NOMO-1 (cell line): Measurements from ENCODE around the gene ATG101.

Source experiments
- DNase-seq, 2 experiments: peaks; one replicate each; lab custom pipeline; 2025; ENCODE audit not compliant: unreplicated experiment in 2 of 2; lab: John Stamatoyannopoulos, UW

Gene ATG101

DNA sequence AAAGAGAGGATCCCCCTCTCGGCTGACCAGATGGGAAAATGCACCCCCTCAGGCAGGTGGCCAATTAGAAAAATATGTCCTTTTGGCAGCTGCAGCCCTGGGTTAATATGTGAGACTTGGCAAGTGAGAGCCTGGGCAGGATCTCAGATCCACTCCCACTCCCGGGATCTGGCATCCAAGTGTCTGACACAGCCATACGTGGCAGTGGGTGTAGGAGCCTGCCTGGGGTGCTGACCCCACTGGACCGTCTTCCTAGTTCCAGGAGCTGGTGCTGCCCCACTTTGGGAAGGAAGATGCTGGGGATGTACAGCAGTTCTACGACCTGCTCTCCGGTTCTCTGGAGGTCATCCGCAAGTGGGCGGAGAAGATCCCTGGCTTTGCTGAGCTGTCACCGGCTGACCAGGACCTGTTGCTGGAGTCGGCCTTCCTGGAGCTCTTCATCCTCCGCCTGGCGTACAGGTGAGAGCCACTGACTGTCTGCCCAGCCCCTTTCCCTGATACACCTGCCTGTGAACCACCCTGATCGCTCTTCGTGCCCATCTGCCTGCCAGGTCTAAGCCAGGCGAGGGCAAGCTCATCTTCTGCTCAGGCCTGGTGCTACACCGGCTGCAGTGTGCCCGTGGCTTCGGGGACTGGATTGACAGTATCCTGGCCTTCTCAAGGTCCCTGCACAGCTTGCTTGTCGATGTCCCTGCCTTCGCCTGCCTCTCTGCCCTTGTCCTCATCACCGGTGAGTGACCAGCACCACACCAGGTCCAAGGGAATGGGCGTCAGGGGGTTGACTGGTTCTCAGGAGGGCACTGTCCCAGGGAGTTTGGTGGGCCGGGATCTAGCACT is 12.8 kb upstream of the ATG101 start:
- DNase-seq = no peak

DNA sequence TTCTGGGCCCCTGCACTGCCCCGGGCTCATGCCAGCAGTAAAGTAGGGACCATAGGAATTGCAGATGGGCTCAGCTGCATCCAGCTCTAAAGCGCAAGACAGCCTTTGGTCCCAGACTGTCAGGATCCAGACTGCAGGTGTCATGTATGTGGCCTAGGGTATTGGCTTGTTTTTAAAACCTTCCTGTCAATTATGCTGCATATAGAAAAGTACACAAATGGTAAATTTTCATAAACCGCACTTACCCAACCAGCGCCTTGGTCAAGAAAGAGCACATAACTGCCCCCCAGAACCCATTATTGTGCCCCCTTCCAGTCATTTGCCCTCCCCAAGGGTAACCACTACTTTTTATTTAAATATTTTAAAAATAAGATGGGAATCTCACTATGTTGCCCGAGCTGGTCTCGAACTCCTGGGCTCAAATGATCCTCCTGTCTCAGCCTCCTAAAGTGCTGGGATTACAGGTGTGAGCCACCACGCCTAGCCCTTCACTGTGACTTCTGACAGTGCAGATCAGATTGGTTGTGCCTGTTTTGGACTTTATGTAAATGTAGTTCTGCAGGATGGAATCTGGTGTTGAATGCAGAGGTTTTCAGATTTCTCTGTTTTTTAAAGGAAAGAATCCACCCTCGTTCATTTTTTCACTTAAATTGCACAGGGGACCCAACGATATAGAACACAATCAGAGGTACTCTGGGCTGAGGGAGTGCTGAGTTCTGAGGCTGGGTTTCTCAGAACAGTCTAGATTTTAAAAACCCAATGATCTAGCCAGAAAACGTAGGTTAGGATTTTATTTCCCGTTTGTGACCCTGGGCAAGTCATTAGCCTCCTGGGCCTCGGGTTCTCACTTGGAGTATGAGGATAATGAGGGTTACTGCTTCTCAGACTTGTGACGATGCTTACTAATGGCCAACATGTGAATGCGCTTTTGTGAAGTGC is 11.9 kb upstream of the ATG101 start:
- no peak for DNase-seq

DNA sequence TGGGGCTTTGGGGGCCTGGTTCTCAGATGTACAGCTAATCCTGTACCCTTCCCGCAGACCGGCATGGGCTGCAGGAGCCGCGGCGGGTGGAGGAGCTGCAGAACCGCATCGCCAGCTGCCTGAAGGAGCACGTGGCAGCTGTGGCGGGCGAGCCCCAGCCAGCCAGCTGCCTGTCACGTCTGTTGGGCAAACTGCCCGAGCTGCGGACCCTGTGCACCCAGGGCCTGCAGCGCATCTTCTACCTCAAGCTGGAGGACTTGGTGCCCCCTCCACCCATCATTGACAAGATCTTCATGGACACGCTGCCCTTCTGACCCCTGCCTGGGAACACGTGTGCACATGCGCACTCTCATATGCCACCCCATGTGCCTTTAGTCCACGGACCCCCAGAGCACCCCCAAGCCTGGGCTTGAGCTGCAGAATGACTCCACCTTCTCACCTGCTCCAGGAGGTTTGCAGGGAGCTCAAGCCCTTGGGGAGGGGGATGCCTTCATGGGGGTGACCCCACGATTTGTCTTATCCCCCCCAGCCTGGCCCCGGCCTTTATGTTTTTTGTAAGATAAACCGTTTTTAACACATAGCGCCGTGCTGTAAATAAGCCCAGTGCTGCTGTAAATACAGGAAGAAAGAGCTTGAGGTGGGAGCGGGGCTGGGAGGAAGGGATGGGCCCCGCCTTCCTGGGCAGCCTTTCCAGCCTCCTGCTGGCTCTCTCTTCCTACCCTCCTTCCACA is 11.0 kb upstream of the ATG101 start:
- no peak for DNase-seq

DNA sequence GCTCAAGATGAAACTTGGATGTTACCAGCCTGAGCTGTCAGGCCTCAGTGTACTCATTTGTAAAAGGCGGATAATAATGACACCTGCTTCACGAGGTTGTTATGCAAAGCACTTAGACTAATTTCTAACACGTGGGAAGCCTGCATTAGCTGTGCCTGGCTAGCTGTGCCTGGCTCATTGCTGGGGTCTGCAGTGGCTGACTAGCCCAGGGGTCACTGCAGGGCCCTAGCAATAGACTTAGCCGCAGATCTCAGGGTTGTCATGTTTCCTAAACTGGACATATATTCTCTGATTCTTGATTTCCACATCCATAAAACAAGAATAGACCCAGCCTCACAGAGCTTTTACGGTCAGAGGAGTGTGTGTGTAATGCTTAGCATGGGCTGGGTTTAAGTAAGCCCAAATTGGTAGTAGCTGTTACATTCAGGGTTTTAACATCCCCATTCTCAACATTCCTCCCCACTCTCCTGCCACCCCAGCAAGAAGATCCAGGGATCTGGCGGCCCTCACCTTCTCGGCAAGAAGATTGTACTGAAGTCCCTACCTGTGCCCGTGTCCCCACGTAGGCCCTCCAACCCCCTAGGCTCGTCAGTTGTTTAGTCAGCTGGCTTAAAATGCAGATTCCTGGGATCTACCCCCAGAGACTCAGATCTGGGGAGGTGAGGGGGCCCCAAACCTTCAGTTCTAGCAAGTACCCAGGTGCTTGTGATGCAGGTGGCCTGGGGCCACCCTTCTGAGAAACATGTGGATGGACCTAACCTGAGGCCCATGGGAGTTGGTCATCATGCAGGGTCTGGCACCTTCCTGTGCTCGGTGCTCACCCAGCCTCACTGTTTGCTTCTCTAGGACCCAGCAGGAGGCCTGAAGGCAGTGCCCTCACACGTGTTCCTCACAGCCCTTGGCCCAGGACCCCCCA is 9.9 kb upstream of the ATG101 start:
- no peak for DNase-seq

DNA sequence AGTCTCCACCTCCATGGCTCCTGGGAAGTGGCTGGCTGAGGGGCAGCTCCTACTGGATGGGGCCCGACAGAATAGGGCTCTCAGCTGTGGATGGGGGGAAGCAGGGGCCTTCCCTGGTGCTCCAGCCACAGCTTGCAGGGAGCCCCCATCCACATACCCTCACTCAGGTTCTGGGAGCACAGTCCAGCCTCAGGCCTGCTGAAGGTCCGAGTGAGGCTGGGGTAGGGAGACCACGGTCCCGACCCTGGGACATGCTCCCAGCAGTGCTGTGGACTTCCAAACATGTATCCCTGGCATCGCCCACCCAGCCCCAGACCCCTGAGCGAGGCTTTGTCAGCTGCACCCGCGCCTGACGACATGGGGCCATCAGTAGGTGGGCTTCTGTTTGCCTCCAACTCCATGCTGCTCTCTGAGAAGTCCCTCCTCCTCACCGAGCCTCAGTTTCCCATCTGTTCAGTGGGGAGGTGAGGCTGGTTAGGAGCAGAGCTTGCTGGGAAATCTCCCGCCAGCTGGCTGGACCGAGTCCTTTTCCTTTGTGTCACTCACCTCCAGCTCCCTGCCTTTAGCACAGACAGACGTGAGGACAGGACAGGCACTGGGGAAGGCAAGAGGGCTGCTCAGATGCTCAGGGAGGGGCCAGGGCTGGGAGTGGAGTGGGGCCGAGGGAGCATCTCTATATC is 9.1 kb upstream of the ATG101 start:
- no peak for DNase-seq

DNA sequence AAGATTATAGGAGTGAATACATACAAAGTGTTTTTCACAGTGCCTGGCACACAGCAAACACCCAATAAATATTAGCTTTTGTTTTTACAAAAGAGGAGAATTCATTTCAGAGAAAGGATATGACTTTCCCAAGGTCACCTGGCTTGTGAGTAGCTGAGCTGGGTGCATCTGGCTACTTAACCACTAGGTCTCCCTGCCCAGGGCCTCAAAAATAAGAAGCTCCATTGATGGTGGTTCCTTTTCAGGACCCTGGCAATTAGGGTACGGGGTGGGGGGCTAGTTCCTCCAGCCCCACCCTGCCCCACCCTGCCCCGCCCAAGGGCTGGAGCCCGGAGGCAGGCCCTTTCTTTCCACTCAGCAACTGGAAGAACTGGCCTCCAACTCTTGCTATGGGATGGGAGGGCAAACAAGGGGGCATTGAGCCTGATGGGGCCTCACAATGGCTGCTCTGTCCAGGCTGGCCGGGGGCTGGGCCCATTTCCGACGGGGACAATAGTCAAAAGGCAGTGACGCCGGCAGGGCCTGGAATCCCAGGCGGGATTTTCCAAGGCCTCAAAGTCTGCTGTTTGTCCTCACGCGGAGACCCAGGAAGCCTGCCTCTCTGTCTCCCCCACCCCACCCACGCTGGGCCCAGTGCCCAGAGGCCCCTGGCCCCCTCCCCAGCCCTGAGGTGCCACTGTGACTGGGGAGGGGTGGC is 8.2 kb upstream of the ATG101 start:
- no peak for DNase-seq

DNA sequence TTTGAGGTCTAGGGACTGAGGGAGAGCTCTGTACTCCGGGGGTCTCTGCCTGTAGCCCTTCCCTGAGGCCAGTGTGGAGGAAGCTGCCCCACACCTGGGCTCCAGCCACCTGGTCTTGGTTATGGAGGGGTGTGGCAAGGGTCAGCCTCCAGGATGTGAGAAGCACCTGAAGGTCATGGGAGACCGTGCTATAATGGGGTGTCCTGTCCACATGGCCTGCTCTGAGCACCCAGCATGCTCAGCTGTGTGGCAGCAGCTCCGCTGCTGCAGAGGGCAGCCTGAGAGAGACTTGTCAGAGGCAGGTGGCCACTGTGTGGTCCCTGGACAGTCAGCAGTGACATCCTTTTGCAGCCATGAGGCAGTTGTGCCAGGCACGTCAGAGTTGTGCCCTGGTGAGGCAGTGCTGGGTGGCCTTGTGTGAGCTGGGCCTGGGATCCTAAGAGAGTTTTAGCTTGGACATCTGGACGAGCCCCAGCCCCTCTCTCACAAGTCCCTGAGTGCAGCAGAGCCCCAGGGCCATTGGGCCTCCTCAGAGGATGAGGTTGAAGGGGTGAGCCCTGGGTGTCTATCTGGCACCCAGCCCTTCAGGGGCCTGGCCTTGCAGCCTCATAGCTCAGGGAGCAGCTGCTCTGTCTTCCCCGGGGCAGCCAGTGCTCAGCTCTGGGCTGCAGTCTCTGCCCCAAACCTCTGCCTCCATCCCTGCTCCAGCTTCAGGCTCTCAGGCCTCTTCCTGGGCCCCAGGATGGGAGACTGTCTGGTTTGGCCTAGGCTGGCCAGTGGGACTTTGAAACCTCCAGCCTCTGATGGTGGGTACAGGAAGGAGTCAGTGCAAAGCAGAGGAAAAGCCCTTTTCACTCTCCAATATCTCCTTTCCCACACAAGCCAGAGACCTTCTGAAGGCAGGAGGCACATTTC is 7.4 kb upstream of the ATG101 start:
- no peak for DNase-seq

DNA sequence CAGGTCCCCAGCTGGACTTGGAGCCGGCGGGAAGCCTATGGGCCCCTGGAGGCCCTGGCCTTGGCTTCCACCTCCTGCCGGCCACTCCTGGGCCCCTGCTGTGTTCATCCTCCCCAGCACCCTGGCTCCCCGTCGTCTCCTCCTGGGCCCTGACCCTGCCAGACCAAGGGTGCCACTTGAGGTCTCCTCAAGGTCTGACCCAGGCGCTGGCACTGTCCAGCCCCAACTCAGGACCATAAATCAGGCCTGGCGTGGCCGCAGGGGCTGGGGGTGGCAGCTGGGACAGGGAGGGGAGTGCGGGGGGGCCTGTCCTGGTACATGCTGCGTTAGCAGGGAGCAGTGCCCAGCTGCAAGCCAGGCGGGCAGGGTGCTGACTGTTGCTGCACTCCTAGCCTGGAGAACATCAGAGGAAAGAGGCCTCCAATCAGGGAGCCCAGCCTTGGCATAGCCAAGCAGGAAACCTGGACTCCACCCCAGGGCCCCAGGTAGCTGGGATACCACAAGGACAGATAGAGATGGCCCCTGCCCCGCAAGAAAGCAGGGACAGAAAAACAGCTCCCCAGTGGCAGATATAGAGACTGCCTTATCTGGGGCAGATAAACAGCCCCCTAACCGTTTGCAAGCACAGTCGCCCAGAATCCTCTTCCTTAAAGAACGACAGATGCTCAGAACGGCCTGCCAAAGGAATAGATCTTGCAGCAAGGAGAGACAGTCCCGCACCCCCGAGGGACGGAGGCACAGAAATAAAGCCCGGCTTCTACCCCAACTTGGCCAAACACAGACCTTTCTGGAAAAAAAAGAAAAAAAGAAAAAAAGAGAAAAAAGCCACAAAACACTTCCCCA is 6.5 kb upstream of the ATG101 start:
- DNase-seq = no peak

DNA sequence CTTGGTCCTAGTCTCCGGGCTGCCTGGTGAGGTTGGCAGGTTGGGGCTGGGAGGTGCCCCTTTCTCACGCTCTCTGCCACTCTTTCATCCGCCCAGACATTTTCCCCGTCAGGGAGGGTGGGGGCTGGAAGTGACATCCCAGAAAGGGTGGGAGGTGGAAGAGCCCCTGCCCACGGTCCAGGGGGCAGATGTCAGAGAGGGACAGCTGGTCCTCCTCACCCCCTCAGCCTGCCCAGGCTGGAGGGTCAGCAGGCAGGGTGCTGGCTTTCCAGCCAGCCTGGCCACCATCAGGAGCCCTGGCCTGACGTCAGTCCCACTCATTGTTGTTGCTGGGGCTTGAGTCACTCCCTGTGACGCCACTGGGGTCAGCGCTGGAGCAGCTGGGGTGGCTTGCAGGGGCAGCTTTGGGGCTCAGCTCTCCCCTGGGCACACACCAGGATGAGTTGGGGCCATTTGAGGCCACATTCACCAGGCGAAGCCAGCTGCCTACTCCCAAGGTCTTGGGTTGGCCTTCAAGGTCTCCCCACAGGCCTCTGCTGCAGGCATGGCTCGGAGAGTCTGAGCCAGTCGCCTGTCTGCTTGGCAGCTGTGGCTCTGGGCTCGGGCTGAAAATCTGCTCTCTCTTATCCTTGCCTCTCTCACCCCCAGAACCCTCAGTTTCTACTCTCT is 5.7 kb upstream of the ATG101 start:
- no peak for DNase-seq

DNA sequence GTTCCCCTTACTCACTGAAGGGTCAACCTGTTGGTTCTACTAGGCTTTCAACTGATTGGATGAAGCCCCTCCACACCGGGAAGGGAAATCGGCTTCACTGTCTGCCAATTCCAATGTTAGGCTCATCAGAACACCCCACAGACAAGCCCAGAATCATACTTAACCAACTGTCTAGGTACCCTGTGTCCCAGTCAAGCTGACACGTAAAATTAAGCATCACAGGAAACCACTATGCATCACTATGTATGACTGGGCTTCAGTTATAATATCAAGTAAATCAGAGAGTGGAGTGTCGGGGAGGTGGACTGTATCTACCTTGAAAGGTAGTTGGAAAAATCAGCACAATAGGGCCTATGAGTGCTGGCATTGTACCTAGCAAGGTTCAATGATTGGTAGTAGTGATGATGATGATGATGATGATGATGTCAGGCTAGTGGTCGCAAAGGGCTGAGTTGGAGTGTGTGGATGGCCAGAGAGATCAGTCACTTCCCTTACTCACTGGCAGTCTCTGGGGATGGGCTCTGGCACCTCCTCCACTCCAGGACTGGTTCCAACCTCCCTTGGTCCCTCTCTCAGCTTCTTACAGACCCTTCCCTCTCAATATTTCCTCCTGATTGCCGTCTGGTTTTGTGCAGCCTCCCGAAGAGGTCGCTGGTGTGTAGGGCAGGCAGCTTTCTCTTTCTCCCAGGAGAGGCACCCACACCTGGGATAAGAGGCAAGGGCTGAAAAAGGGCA is 3.3 kb upstream of the ATG101 start:
- no peak for DNase-seq

DNA sequence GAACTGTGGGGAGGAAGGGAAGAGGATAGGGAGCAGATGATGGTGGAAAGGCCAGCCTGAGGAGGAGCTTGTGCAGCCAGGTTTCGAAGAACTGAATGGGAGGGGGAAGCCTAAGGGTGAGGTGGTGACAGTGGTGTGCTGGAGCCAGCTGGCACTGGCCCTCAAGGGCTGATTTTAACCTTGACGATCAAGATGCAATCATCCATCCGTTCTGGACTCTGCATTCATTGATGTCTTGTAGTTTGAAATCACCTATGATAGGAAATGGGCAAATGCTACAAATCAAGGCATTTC is 2.8 kb upstream of the ATG101 start:
- DNase-seq = no peak

DNA sequence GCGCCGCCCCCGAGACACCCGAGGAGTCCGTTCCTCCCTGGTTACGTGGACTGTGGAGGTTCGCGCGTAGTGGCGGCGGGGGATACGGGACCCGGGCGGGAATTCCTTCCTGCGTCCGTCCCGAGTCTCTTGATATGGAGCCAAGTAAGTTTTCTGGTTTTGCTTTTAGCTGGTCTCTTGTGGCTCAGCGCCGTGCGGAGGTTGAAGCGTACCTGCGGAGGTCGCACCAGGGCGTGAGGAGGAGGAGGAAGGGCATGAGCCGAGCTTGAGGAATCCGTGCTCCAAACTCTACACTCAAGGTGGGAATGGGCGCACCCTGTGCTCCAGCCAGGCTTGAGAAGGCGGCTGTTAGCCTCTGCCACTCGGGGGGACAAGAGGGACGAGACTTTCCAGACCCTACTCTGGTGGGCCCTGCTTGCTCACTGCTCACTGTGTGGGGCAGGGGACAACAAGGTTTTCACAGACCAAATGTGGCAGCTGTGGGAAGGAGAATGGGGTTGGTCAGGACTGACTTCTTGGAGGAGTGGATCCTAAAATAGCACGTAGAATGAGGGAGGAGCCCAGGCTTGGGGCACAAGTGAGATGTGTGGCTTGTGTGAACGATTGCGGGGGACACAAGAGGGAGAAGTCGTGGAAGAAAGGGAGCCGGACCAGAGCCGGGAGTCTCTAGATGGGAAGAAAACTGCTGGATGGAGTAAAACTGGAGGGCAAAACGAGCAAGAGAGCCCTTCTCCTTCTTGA is 577 bp downstream of the ATG101 start:
- DNase-seq = no peak

DNA sequence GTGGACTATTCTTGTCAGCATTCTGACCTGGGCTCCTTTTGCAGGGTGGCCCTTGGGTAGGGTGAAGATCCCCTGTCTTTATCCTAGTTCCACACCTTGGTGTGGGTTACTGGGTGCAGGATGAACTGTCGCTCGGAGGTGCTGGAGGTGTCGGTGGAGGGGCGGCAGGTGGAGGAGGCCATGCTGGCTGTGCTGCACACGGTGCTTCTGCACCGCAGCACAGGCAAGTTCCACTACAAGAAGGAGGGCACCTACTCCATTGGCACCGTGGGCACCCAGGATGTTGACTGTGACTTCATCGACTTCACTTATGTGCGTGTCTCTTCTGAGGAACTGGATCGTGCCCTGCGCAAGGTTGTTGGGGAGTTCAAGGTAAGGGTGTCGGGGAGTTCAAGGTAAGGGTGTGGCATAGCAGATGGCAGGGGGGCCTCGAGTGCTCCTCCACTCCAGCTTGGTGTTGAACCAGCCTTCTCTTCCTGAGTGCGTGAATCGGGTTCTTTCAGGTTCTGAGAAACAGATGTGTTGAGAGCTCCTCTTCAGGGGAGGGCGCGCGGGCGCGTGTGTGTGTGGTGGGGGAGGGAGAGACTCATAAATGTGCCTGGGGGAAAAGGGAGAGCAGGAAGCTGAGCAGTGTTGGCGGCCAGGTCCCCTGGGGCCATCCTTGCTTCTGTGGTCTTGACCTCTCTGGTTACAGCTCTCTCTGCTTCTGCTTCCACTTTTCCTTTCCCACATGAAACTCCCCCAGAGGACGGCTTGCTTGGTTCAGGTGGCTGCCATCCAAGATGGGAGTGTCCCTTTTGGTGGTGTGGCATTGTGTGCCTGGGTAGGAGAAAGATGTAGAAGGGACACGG is 4.0 kb downstream of the ATG101 start:
- no peak for DNase-seq

DNA sequence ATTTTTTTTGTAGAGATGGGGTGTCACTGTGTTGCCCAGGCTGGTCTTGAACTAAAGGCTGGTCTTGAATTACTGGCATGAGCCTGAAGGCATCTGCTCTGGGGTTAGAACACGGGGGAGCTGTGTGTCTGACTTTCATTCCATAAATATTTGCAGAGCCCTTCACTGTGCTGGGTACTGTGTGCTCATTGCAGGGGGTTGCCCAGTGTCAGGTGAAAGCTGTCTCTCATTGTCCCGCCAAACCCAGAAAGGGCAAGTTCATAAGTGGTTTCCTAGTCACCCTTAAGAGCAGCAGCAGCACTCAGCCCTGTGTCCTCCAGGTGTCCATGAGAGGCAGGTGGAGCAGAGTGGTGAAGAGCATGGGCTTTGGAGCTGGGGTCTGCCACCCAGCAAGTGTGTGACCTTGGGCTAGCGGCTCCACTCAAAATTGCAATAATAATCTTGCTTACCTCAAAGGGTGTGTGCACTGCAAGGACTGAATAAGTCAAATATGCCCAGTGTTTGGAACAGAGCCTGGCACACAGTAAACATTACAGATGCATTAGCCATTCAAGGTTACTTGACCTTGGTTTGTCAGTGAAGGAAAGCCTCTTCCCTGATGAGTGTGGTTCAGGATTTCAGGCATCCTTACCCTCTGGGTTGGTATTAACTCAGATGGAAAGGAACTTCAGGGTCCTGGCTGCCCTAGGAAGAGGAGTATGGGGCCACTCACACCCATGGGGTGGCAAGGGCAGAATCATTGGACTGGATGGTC is 5.4 kb downstream of the ATG101 start:
- no peak for DNase-seq
